Keratinocyte (primary cell): Measurements from ENCODE around the gene PITPNC1.

Experiments used
- CTCF ChIP-seq, 3 experiments: IDR thresholded peaks in 1 of 3; conservative IDR thresholded peaks in 1 of 3; optimal IDR thresholded peaks in 1 of 3; 2 replicates in 2 of 3; 3 replicates in 1 of 3; pipeline versions ENCODE3 to v1.5.1; 2011; ENCODE audit warnings: low read length in 3 of 3, mild to moderate bottlenecking in 3 of 3, moderate library complexity in 2 of 3, control low read depth in 1 of 3, inconsistent platforms in 1 of 3; ENCODE audit not compliant: insufficient read depth in 2 of 3; ENCODE audit errors: extremely low read depth in 1 of 3
- EZH2 ChIP-seq: IDR thresholded peaks from one replicate; pipeline ENCODE4 v1.6.1; 2012; ENCODE audit warnings: inconsistent platforms, mild to moderate bottlenecking, low read length, moderate library complexity

- no peak for TF ChIP-seq CTCF (optimal IDR thresholded peaks at IDR 0.05 in 1 of 3, IDR thresholded peaks at IDR 0.05 in 1 of 3, conservative IDR thresholded peaks at IDR 0.05 in 1 of 3; ENCODE audit: extremely low read depth in 1 of 3, insufficient read depth in 2 of 3, low read length in 3 of 3)
- TF ChIP-seq EZH2: no peak
Observed at GRCh38 chr17:67390646-67391361, 13.7 kb downstream of the PITPNC1 start.
